ENCODE results near the gene RHBDL3. TPM values are rescaled to one million over a fixed set of nuclear protein-coding genes. Genes with fewer than 3 reads are reported as not detected.

RHBDL3 gene
- total RNA-seq, 3 donors from 2014 or later (not counting 1 experiment from before 2014, with no cell fraction given): 0.14 to 0.21 TPM; not detected in 1

GRCh38 chr17:32277284-32277683 is 11.7 kb downstream of the RHBDL3 start:
- no peak for ATAC-seq
- intact Hi-C loops (cut with micrococcal nuclease): no loop called here
- H3K27ac ChIP-seq (ENCODE audit: low read length): no peak overlapping the region
- no peak overlapping the region for H3K27ac Mint-ChIP-seq
- H3K36me3 ChIP-seq (ENCODE audit: control insufficient read depth, insufficient read depth, low read length): no peaks in the 10 kb centered on the region
- WGBS (ENCODE audit: insufficient coverage): 94% methylated on average over 6 of the region's 6 CpGs
- peaks cover 0 to 3% of the 10 kb centered on the region in 2 donors for H3K27me3 Mint-ChIP-seq (ENCODE audit: low read depth in 2 of 2)
- no peaks in the 10 kb centered on the region for H3K27me3 ChIP-seq (ENCODE audit: control insufficient read depth, insufficient read depth, low read length)
- H3K9me3 ChIP-seq (ENCODE audit: control insufficient read depth, insufficient read depth, low read length): no peaks in the 10 kb centered on the region
- no peak for DNase-seq
- peaks cover 6% of the 10 kb centered on the region for H3K4me1 ChIP-seq (ENCODE audit: control insufficient read depth, insufficient read depth, low read length)
- TF ChIP-seq CTCF (IDR thresholded peaks at IDR 0.05): no peak
- no peaks in the 10 kb centered on the region for H3K9me3 Mint-ChIP-seq
- no peak overlapping the region for H3K4me3 Mint-ChIP-seq
- no peaks in the 10 kb centered on the region for H3K36me3 Mint-ChIP-seq
- no peaks in the 10 kb centered on the region for H3K4me1 Mint-ChIP-seq
- H3K4me3 ChIP-seq (ENCODE audit: low read length): no peak overlapping the region

- ATAC-seq (no peak), DNase-seq (no peak)
- peaks cover 0 to 3% of the 10 kb centered on the region in 2 donors for H3K4me1 Mint-ChIP-seq
- peaks cover 6% of the 10 kb centered on the region for H3K4me1 ChIP-seq (ENCODE audit: control insufficient read depth, insufficient read depth, low read length)
- no peaks in the 10 kb centered on the region for H3K9me3 ChIP-seq (ENCODE audit: control insufficient read depth, insufficient read depth, low read length)
- no peaks in the 10 kb centered on the region for H3K27me3 ChIP-seq (ENCODE audit: control insufficient read depth, insufficient read depth, low read length)
- no peaks in the 10 kb centered on the region for H3K36me3 Mint-ChIP-seq
- H3K4me3 Mint-ChIP-seq: no peak overlapping the region
- H3K36me3 ChIP-seq (ENCODE audit: control insufficient read depth, insufficient read depth, low read length): no peaks in the 10 kb centered on the region
- intact Hi-C loops (cut with micrococcal nuclease): no loop called here
- H3K27ac Mint-ChIP-seq: no peak overlapping the region
- no peaks in the 10 kb centered on the region for H3K9me3 Mint-ChIP-seq
- H3K27ac ChIP-seq (ENCODE audit: low read length): no peak overlapping the region
- 93% methylated on average over 2 of the region's 2 CpGs for WGBS (ENCODE audit: insufficient coverage)
- H3K27me3 Mint-ChIP-seq (ENCODE audit: low read depth in 2 of 2): peaks cover 0 to 7% of the 10 kb centered on the region in 2 donors
- TF ChIP-seq CTCF (IDR thresholded peaks at IDR 0.05): no peak
- H3K4me3 ChIP-seq (ENCODE audit: low read length): no peak overlapping the region
Observed at GRCh38 chr17:32278815-32279214, 13.2 kb downstream of the RHBDL3 start.

GRCh38 chr17:32279891-32280716 is 14.5 kb downstream of the RHBDL3 start:
- WGBS (ENCODE audit: insufficient coverage): 94% methylated on average over 21 of the region's 21 CpGs
- Mint-ChIP-seq H3K27ac (no peak overlapping the region), H3K9me3 (no peaks in the 10 kb centered on the region)

More at GRCh38 chr17:32279891-32280716, 14.5 kb downstream of the RHBDL3 start:
- peaks cover 0 to 7% of the 10 kb centered on the region in 2 donors for H3K27me3 Mint-ChIP-seq (ENCODE audit: low read depth in 2 of 2)
- H3K27me3 ChIP-seq (ENCODE audit: control insufficient read depth, insufficient read depth, low read length): no peaks in the 10 kb centered on the region
- ATAC-seq (no peak), DNase-seq (no peak)
- H3K4me3 ChIP-seq (ENCODE audit: low read length): no peak overlapping the region
- intact Hi-C loops (cut with micrococcal nuclease): no loop called here
- no peaks in the 10 kb centered on the region for H3K9me3 ChIP-seq (ENCODE audit: control insufficient read depth, insufficient read depth, low read length)
- H3K36me3 ChIP-seq (ENCODE audit: control insufficient read depth, insufficient read depth, low read length): no peaks in the 10 kb centered on the region
- no peak overlapping the region for H3K27ac ChIP-seq (ENCODE audit: low read length)
- no peak overlapping the region for H3K4me3 Mint-ChIP-seq
- H3K36me3 Mint-ChIP-seq: no peaks in the 10 kb centered on the region
- peaks cover 6% of the 10 kb centered on the region for H3K4me1 ChIP-seq (ENCODE audit: control insufficient read depth, insufficient read depth, low read length)
- peaks cover 0 to 6% of the 10 kb centered on the region in 2 donors for H3K4me1 Mint-ChIP-seq
- no peak for TF ChIP-seq CTCF (IDR thresholded peaks at IDR 0.05)

Measured in natural killer cell (primary cell).